Breast epithelium (tissue), 3 donors: ENCODE measurements around the gene C1orf21.

Source experiments
- CTCF ChIP-seq, 3 donors: fragments of 450-650 bp; IDR thresholded peaks; one replicate each; pipeline ENCODE4 v1.5.1; 2016 to 2017; ENCODE audit warnings: antibody characterized with exemption in 3 of 3, mild to moderate bottlenecking in 3 of 3, moderate library complexity in 3 of 3
- POLR2A ChIP-seq: fragments of 450-650 bp; IDR thresholded peaks from one replicate; pipeline ENCODE4 v1.6.1; 2016; ENCODE audit warnings: antibody characterized with exemption, mild to moderate bottlenecking, moderate library complexity
- POLR2AphosphoS5 ChIP-seq, 3 donors: sonication (generic); formaldehyde crosslinking; IDR thresholded peaks; one replicate each; pipeline ENCODE4 v1.6.1; 2017; ENCODE audit warnings: antibody characterized with exemption in 3 of 3

DNA sequence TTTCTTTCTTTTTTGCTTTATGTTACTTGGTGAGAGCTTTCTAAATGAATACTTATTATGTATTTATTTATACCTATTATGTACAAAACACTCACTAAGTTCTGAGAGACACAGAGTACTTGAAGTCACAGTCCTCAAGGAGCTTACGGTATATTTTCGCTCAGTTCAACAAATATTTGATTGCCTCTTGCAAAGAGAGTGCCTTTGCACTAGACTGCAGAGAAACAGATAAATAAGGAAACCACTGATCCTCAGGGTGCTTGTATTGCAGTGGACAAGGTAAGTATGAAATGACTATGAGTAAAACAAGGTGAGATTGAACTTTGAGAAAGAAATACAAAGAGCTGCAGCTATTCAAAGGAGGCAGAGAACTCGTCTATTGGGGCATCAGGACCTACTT is 123.3 kb downstream of the C1orf21 start:
- TF ChIP-seq CTCF (IDR thresholded peaks at IDR 0.05): no peak
- no peak for TF ChIP-seq POLR2AphosphoS5 (IDR thresholded peaks at IDR 0.05)
- TF ChIP-seq POLR2A: no peak
